ENCODE measurements around the gene DUOX2. TPM values are rescaled to one million over a fixed set of nuclear protein-coding genes. Genes with fewer than 3 reads are reported as not detected.

DUOX2 gene
- total RNA-seq, 4 donors from 2014 or later, result 0.13 to 0.65 (median 0.47) TPM; not detected in 1

DNA sequence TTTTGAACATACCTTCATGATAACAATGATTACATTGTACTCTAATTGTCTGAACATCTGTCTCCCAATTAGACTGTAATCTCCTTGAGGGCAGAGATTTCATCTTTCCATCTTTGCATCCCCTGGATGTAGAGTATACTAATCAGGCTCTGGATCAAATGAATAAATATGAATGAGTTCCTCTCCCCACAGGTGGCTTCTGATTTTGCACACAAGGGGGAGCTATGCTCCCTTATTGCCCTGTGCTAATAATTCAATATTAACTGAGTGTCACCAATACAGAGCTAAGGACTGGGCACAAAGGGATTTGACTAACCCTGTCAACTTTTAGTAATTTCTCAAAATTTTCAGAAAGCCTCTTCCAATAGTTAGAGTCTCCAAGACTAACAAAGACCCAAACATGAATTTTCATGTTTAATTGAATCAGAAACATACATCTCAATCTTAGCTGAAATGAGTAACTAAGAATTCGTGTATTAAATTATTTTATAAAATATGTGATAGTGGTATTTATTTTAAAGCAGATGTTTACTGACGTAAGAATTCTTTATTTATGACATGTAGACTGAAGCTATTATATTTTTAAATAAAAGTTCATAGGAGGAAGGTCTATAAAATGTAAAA, 12.7 kb upstream of the DUOX2 start:
- no peak for DNase-seq (ENCODE audit: low spot score)
- no peak for ATAC-seq (ENCODE audit: low FRiP score)
- TF ChIP-seq, protein P1, sequence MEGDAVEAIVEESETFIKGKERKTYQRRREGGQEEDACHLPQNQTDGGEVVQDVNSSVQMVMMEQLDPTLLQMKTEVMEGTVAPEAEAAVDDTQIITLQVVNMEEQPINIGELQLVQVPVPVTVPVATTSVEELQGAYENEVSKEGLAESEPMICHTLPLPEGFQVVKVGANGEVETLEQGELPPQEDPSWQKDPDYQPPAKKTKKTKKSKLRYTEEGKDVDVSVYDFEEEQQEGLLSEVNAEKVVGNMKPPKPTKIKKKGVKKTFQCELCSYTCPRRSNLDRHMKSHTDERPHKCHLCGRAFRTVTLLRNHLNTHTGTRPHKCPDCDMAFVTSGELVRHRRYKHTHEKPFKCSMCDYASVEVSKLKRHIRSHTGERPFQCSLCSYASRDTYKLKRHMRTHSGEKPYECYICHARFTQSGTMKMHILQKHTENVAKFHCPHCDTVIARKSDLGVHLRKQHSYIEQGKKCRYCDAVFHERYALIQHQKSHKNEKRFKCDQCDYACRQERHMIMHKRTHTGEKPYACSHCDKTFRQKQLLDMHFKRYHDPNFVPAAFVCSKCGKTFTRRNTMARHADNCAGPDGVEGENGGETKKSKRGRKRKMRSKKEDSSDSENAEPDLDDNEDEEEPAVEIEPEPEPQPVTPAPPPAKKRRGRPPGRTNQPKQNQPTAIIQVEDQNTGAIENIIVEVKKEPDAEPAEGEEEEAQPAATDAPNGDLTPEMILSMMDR (IDR thresholded peaks at IDR 0.05), result no peak

DNA sequence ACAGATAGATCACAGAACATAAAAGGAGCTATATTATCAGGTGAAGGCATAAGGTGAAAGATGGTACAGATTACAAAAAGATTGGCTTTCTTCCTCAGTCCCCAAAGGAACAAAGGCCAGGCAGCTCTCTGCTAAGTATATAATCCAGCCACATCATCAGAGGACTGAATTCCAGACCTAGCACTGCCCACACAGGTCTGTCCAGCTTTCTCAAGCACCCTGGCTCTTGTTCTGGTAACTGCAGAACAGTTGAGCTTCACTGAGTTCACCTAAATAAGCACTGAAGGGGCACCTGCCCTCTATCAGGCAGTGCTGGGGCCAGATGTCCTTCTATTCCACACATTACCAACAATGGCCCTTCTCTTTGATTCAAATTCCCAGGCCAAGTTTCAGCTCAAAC, 9.4 kb upstream of the DUOX2 start:
- ATAC-seq (ENCODE audit: low FRiP score) (no peak), DNase-seq (ENCODE audit: low spot score) (no peak)
- TF ChIP-seq, protein P1 (IDR thresholded peaks at IDR 0.05), result no peak

DNA sequence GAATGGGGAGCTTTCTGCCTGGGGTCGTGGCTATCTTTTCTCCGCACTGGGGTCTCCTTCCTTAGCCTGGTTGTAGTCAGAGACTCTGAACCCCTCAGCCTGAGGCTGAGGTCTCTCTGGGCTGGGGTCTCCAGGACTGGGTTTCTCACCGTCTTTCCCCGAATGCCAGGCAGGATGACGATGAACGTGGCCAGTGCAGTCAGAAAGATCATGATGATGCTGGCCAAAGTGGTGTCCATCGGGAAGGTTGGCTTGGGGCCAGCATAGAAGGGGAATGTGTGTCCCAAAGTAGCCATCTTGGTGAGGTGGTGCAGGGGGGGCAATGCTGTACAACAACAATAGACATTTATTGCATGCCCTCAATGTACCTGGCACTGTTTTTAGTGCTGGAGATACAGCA, 8.7 kb upstream of the DUOX2 start:
- DNase-seq (ENCODE audit: low spot score) (no peak), ATAC-seq (ENCODE audit: low FRiP score) (no peak)
- TF ChIP-seq, protein P1 (IDR thresholded peaks at IDR 0.05), result no peak

DNA sequence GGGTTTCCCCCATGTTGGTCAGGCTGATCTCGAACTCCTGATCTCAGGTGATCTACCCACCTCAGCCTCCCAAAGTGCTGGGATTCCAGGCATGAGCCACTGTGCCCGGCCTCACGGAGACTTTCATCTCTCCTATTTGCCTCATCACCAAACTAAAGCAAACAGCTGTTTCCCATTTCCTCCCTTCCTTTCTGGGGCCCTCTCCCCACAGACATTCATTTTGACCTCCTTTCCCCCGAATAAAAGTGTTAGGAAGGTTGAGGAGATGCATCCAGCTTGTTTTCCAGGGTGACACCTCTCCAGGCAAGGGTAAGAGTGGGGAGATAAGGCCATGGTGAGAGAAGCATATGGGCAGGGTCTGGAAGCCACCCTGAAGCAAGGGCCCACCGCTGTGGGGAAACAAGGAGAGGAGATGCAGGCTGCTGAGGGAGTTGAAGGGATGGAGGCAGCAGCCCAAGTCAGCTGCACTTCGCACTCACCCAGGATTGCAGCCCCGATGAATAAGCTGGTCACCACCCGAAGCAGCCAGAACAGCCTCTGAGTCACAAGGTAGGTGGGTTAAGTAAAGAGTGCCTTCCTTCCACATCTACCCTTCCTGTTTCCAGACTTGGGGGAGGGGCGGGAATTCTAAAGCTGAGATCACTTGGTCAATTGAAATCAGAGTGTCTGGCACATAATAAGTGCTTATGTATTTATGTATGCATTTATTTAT, 7.9 kb upstream of the DUOX2 start:
- ATAC-seq (ENCODE audit: low FRiP score) (no peak), DNase-seq (ENCODE audit: low spot score) (no peak)
- TF ChIP-seq, protein P1 (IDR thresholded peaks at IDR 0.05), result no peak

DNA sequence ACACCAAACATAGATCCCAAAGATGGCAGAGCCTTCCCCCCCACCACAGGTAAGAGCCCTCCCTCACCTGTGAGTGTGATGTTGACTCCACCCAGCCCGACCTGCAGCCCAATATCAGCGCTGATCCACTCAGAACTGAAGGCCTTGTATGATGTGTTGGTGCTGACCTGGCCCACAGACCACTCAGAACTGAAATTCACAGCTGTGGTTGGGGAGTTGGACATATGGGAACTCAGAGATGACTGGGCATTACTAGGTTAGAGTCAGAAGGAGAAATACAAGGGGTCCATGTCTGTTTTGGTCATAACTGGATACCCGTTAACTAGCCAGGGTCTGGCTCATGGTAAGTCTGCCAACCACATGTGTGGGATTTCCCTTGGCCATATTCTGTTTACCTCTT, 7.0 kb upstream of the DUOX2 start:
- ATAC-seq (ENCODE audit: low FRiP score), result no peak
- TF ChIP-seq, protein P1 (IDR thresholded peaks at IDR 0.05), result no peak

DNA sequence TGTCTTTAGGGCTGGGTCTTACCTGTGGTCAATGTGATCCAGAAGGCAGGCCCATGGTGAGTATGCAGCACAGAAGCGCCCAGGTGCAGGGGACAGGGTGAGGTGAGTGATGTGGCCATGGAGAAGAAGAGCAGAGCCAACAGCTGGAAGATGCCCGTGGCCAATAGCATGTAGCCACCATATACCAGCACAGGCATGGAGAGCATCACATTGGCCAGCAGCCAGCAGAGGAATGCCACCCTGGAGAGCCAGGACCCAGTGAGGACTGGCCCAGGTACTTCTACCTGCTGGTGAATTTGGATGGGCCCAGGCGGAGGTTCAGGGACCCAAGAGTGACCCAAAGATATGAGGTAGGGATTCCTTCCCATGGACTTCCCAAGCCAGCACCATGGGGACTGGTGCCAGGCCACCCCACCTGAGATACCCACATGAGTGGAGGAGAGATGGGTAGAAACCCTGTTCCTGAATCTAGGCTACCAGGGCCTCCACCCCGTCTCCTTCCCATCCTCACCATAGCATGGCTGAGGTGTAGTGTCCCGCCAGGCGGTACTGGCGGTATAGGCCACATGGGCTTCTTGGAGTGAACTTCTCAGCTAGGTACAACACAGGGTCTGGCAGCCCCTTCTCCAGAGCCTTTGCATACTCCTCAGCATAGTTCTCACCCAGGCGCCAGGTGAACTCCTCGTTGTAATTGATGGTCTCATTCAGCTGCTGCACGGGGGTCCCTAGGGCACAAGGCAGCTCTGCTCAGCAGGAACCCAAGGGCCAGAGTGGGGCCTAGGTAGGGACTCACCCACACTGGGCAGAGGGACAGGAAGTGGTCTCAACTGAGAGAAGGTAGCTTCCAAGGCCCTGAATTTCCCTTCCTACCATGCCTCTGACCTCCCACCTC, 6.4 kb upstream of the DUOX2 start:
- ATAC-seq (ENCODE audit: low FRiP score), result no peak
- TF ChIP-seq, protein P1 (IDR thresholded peaks at IDR 0.05), result no peak
- DNase-seq (ENCODE audit: low spot score), result no peak

More for the DNA sequence above, 7.0 kb upstream of the DUOX2 start:
- no peak for DNase-seq (ENCODE audit: low spot score)
